A673 (cell line): ENCODE measurements around the gene CCM2. TPM values are rescaled to one million over a fixed set of nuclear protein-coding genes. Genes with fewer than 3 reads are reported as not detected.

Experiments
- BruUV-seq: library from RNA; stranded (reverse); fragments of 400-500 nt; replicated peaks from 2 replicates; lab custom pipeline; 2021; lab: Mats Ljungman, UMichigan
- CTCF ChIA-PET: fragments of 300-600 bp; sonication (Branson Sonifier 250); formaldehyde crosslinking; loops from one replicate; lab custom pipeline; 2022; ENCODE audit warnings: antibody characterized with exemption; lab: Charles Lee
- POLR2A ChIA-PET: fragments of 300-600 bp; sonication (Branson Sonifier 250); formaldehyde crosslinking; loops from one replicate; lab custom pipeline; 2022; ENCODE audit warnings: antibody characterized with exemption; ENCODE audit not compliant: low non-redundant PET; lab: Charles Lee
- DNase-seq: peaks from one replicate; pipeline ENCODE4 v3.0.0-alpha.2; 2015; ENCODE audit warnings: low spot score
- H3K27ac ChIP-seq: fragments of 200-600 bp; sonication (generic); 2 replicates; pipeline ENCODE4 v1.5.1; 2016; ENCODE audit warnings: mixed run types, low read depth, mild to moderate bottlenecking, mixed read lengths, antibody characterized with exemption, low read length; ENCODE audit not compliant: poor library complexity, severe bottlenecking
- H3K27me3 ChIP-seq: fragments of 200-600 bp; sonication (generic); replicated peaks from 2 replicates; pipeline ENCODE4 v1.6.1; 2017; ENCODE audit warnings: mixed run types, low read depth, mild to moderate bottlenecking, mixed read lengths, antibody characterized with exemption, low read length; ENCODE audit not compliant: insufficient read depth, poor library complexity
- H3K36me3 ChIP-seq: fragments of 200-600 bp; sonication (generic); 2 replicates; pipeline ENCODE4 v1.6.1; 2016; ENCODE audit warnings: mixed run types, mild to moderate bottlenecking, mixed read lengths, antibody characterized with exemption, low read length; ENCODE audit not compliant: insufficient read depth, poor library complexity, severe bottlenecking
- H3K4me1 ChIP-seq: fragments of 200-600 bp; sonication (generic); 2 replicates; pipeline ENCODE4 v1.6.1; 2017; ENCODE audit warnings: mixed run types, mild to moderate bottlenecking, mixed read lengths, antibody characterized with exemption, low read length; ENCODE audit not compliant: insufficient read depth, poor library complexity, severe bottlenecking
- H3K4me3 ChIP-seq: fragments of 200-600 bp; sonication (generic); 2 replicates; pipeline ENCODE4 v1.5.1; 2016; ENCODE audit warnings: low read depth, mixed run types, mild to moderate bottlenecking, mixed read lengths, low read length; ENCODE audit not compliant: poor library complexity, severe bottlenecking
- H3K9me3 ChIP-seq: fragments of 200-600 bp; sonication (generic); 2 replicates; pipeline ENCODE4 v1.6.1; 2016; ENCODE audit warnings: mixed run types, low read depth, mild to moderate bottlenecking, mixed read lengths, antibody characterized with exemption, low read length; ENCODE audit not compliant: poor library complexity, severe bottlenecking
- EZH2 ChIP-seq: fragments of 200-600 bp; sonication (generic); IDR thresholded peaks from 2 replicates; pipeline ENCODE4 v1.6.1; 2017; ENCODE audit warnings: borderline replicate concordance, low read depth, mild to moderate bottlenecking, mixed read lengths, antibody characterized with exemption, low read length; ENCODE audit not compliant: poor library complexity, severe bottlenecking
- intact Hi-C: fragments of 100-400 bp; cut with micrococcal nuclease; formaldehyde crosslinking; loops from one replicate; pipeline ENCODE4 v1.10.0; 2022; ENCODE audit not compliant: unreplicated experiment
- total RNA-seq: library from RNA; stranded (reverse); gene quantifications from 2 replicates; pipeline ENCODE4 v1.2.3, GENCODE V29; 2021
- TF ChIP-seq, protein P1 (sequence below): fragments of 300-800, 200-600 bp; sonication (generic); conservative IDR thresholded peaks from 2 replicates; pipeline ENCODE4 v1.5.1; 2017; ENCODE audit warnings: low read depth, mild to moderate bottlenecking, antibody characterized with exemption, low read length, moderate library complexity, mixed read lengths

CCM2 gene
- total RNA-seq, 1 experiment from 2014 or later, result 35.2 TPM

DNA sequence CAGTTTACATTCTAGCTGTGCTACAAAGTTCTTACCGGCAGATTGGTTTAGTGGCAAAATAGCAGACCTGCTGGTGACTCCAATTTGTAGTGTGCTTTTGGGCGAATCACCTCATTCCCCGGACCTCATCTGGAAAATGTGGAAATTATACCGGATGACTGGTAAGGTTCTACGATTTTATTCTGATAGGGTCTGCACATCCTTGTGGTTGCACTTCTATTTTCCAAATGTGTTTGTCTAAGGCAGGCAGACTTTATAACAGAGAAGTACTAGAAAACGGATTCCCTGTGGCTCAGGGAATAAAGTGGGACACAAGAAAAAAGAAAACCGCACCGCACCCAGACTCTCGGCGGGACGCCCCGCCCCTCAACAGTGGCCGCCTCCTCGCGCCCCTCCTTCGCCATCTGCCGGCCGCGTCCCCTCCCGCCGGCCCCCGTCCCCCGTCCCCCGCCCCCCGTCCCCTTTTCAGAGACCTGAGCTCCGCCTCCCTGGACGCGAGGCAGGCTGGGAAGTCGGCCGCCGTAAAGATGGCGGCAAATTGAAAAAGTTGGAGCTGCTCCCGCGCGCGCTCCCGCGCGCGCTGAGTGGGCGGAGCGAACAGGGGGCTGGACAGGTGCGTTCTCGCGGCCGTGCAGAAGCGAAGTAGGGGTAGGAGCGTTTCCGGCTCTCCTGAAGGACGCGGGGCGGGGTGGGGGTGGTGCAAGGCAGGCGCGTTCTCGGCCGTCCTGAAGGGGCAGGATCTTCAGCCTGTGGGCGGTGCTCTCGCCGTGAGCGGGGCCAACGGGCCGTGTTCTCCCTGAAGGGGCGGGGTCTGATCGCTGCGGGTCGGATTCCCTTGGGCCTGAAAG, 532 bp upstream of the CCM2 start:
- Histone ChIP-seq H3K27me3 (no peaks in the 10 kb centered on the region), H3K27ac (peak overlapping the region; percentile 76), H3K9me3 (no peaks in the 10 kb centered on the region), H3K4me3 (peak overlapping the region; percentile 60), H3K4me1 (peaks cover 6% of the 10 kb centered on the region), H3K36me3 (no peaks in the 10 kb centered on the region)
- TSS peak; percentile 87 for BruUV-seq
- intact Hi-C loops, result loop anchor here (5.0 kb wide), 1 partner anchor 113 kb away; the partner anchor contains the start of gene TBRG4
- peak; percentile 100 for DNase-seq
- TF ChIP-seq, protein P1, sequence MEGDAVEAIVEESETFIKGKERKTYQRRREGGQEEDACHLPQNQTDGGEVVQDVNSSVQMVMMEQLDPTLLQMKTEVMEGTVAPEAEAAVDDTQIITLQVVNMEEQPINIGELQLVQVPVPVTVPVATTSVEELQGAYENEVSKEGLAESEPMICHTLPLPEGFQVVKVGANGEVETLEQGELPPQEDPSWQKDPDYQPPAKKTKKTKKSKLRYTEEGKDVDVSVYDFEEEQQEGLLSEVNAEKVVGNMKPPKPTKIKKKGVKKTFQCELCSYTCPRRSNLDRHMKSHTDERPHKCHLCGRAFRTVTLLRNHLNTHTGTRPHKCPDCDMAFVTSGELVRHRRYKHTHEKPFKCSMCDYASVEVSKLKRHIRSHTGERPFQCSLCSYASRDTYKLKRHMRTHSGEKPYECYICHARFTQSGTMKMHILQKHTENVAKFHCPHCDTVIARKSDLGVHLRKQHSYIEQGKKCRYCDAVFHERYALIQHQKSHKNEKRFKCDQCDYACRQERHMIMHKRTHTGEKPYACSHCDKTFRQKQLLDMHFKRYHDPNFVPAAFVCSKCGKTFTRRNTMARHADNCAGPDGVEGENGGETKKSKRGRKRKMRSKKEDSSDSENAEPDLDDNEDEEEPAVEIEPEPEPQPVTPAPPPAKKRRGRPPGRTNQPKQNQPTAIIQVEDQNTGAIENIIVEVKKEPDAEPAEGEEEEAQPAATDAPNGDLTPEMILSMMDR, result no peak
- TF ChIP-seq EZH2, result no peak
- ChIA-PET CTCF (interaction anchor here (0.6 to 0.9 kb wide), 7 partner anchors 18 to 393 kb away, joined by 3 to 6 read pairs (median 5); no protein-coding TSS in a partner anchor), POLR2A (interaction anchor here (0.5 to 0.7 kb wide), 5 partner anchors 25 to 913 kb away, joined by 3 to 8 read pairs (median 6); no protein-coding TSS in a partner anchor)

DNA sequence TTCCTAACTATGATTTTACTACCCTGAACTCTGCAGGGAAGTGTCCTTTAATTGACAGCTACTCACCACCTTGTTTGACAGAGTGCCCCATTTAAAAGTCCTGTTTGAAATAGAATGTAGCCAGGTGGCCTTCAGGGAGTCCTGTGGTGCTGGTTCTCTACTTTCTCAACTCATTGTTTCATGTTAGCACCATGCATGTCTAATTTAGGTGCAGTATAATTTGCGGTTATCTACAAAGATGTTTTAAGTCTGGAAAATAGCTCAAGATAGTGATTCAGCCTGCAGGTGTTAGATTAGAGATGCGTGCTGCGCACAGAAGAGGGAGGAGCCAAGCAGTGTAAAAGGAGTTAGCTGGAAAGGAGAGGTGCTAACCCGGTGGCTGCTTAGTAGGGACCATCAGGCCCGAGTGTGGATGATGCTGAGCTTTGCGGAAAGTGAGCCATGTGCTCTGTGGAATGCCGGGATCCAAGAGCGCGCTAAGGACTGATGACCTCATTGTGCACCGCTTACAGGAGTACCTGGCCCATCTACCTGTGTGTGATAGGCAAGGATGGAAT, 1.2 kb downstream of the CCM2 start:
- Histone ChIP-seq H3K27me3 (no peaks in the 10 kb centered on the region), H3K36me3 (no peaks in the 10 kb centered on the region), H3K4me1 (peaks cover 6% of the 10 kb centered on the region), H3K27ac (peak overlapping the region; percentile 67), H3K9me3 (no peaks in the 10 kb centered on the region), H3K4me3 (peak overlapping the region; percentile 60)
- no peak for DNase-seq
- ChIA-PET CTCF (no interaction called here), POLR2A (no interaction called here)
- no peak for TF ChIP-seq EZH2
- TF ChIP-seq, protein P1, result no peak
- BruUV-seq, result TSS peak; percentile 39
- intact Hi-C loops, result no loop called here

DNA sequence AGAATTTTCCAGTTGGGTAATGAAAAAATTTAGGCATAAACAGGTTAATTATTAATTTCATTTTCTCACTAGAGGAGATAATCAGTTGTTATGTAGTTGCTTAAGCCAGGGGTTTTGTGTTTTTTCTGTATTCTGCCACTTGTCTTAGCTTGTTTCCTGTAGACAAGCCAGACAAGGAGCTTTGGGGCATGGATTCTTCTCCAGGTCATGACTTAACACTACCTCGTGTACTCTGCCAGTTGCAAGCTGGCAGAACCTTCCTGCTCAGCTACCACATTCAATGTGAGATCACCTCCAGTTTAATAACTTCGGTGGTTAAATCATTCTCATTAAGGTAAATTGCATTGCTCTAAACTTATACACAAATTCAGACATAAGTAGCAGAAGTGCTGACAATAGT, 1.8 kb downstream of the CCM2 start:
- BruUV-seq, result no TSS peak
- intact Hi-C loops, result no loop called here
- peak overlapping the region; percentile 14 for H3K27ac ChIP-seq
- no peaks in the 10 kb centered on the region for H3K27me3 ChIP-seq
- peaks cover 6% of the 10 kb centered on the region for H3K4me1 ChIP-seq
- TF ChIP-seq, protein P1, result no peak
- TF ChIP-seq EZH2, result no peak
- no peaks in the 10 kb centered on the region for H3K36me3 ChIP-seq
- DNase-seq, result no peak
- CTCF ChIA-PET, result no interaction called here
- POLR2A ChIA-PET, result no interaction called here
- H3K9me3 ChIP-seq, result no peaks in the 10 kb centered on the region
- H3K4me3 ChIP-seq, result peak overlapping the region; percentile 60
